Karpas-422 (cell line): Measurements from ENCODE around the gene CHID1. TPM values are rescaled to one million over a fixed set of nuclear protein-coding genes. Genes with fewer than 3 reads are reported as not detected.

Source experiments
- DNase-seq: peaks from one replicate; pipeline ENCODE4 v3.0.0-alpha.2; 2015
- H2AFZ ChIP-seq: fragments of 200-600 bp; sonication (generic); 2 replicates; pipeline ENCODE4 v1.6.1; 2014; ENCODE audit warnings: antibody characterized with exemption, low read length, mixed read lengths
- H3K27ac ChIP-seq: fragments of 200-600 bp; sonication (generic); 2 replicates; pipeline ENCODE4 v1.5.1; 2014; ENCODE audit warnings: mild to moderate bottlenecking, low read length, moderate library complexity
- H3K27me3 ChIP-seq: fragments of 200-600 bp; sonication (generic); 2 replicates; pipeline ENCODE4 v1.6.1; 2014; ENCODE audit warnings: low read length, mixed read lengths
- H3K36me3 ChIP-seq: fragments of 200-600 bp; sonication (generic); 2 replicates; pipeline ENCODE4 v1.6.1; 2014; ENCODE audit warnings: low read length, mixed read lengths; ENCODE audit not compliant: insufficient read depth
- H3K4me1 ChIP-seq: fragments of 200-600 bp; sonication (generic); 2 replicates; pipeline ENCODE4 v1.6.1; 2014; ENCODE audit warnings: mild to moderate bottlenecking, low read length, mixed read lengths
- H3K4me2 ChIP-seq: fragments of 200-600 bp; sonication (generic); 2 replicates; pipeline ENCODE4 v1.6.1; 2014; ENCODE audit warnings: low read length, low read depth, mild to moderate bottlenecking; ENCODE audit not compliant: poor library complexity, severe bottlenecking
- H3K4me3 ChIP-seq: fragments of 200-600 bp; sonication (generic); 2 replicates; pipeline ENCODE4 v1.5.1; 2014; ENCODE audit warnings: mild to moderate bottlenecking, antibody characterized with exemption, low read length, mixed read lengths
- H3K79me2 ChIP-seq: fragments of 200-600 bp; sonication (generic); 2 replicates; pipeline ENCODE4 v1.6.1; 2014; ENCODE audit warnings: mild to moderate bottlenecking, low read length, mixed read lengths
- H3K9ac ChIP-seq: fragments of 200-600 bp; sonication (generic); 2 replicates; pipeline ENCODE4 v1.6.0; 2014; ENCODE audit warnings: low read length
- H3K9me2 ChIP-seq: fragments of 200-600 bp; sonication (generic), shearing (Covaris generic); replicated peaks from 2 replicates; pipeline ENCODE4 v1.6.0; 2014; ENCODE audit warnings: mild to moderate bottlenecking, low read length, moderate library complexity; ENCODE audit not compliant: insufficient read depth
- H3K9me3 ChIP-seq: fragments of 300-700, 200-600 bp; sonication (generic); 2 replicates; pipeline ENCODE4 v1.6.1; 2014; ENCODE audit warnings: low read length, mixed read lengths
- H4K20me1 ChIP-seq: fragments of 200-600 bp; sonication (generic); 2 replicates; pipeline ENCODE4 v1.6.1; 2014; ENCODE audit warnings: mild to moderate bottlenecking, antibody characterized with exemption, low read length, low read depth; ENCODE audit not compliant: insufficient read depth
- total RNA-seq: library from RNA; depleted of rRNA; stranded (reverse); fragments of >200 nt; shearing (Covaris generic); gene quantifications from 2 replicates; pipeline ENCODE4 v1.2.3, GENCODE V29; 2014; ENCODE audit warnings: low replicate concordance

The CHID1 gene
- total RNA-seq, 1 experiment from 2014 or later, result 32.8 TPM

GRCh38 chr11:923691-924405, 13.2 kb upstream of the CHID1 start:
- no peaks in the 10 kb centered on the region for H3K36me3 ChIP-seq
- no peak overlapping the region for H3K4me2 ChIP-seq
- H3K27me3 ChIP-seq, result no peaks in the 10 kb centered on the region
- H3K27ac ChIP-seq, result no peak overlapping the region
- H3K9ac ChIP-seq, result no peak overlapping the region
- H3K9me2 ChIP-seq, result no peaks in the 10 kb centered on the region
- no peak overlapping the region for H2AFZ ChIP-seq
- H3K9me3 ChIP-seq, result no peaks in the 10 kb centered on the region
- H4K20me1 ChIP-seq, result no peaks in the 10 kb centered on the region
- no peak overlapping the region for H3K4me3 ChIP-seq
- no peak for DNase-seq
- H3K79me2 ChIP-seq, result peaks cover 27% of the 10 kb centered on the region
- peaks cover 15% of the 10 kb centered on the region for H3K4me1 ChIP-seq

DNA sequence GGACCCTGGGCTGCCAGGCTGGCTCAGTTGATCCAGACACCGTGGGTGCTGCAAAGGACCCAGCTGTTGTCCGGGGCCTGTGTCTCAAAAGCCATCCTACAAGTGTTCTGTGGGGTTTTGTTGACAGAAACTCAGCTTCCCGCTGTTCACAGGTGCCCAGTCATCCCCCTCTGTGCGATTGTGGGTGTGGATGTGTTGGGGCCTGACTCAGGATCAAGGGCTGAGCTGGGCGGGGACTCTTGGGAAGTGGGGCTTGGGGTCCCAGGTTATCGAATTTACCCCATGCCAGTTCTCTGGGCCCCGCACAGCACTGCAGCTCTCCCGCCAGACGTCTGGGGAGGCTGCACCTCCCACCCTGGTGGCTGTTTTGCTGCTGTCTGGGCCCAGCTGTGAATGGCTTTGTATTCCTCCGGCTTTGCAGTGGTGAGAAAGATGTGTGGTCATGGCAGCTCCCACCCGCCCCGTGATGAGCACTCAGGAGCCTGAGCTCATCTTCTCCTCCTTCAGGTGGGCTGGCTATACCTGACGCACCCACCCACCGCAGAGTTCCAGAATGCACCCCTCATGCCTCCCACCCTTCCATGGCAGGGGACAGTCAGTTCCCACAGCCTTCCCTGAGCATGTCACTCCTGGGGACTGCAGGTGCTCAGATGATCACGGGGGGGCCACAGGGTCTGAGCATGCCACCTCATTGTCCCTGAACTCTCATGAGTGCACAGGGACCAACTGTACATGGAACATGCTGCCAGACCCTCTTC, 11.5 kb upstream of the CHID1 start:
- H3K79me2 ChIP-seq, result peaks cover 10% of the 10 kb centered on the region
- no peaks in the 10 kb centered on the region for H3K36me3 ChIP-seq
- H3K9ac ChIP-seq, result no peak overlapping the region
- no peak overlapping the region for H3K4me3 ChIP-seq
- DNase-seq, result no peak
- peaks cover 7% of the 10 kb centered on the region for H3K4me1 ChIP-seq
- no peaks in the 10 kb centered on the region for H3K9me3 ChIP-seq
- no peaks in the 10 kb centered on the region for H3K9me2 ChIP-seq
- no peaks in the 10 kb centered on the region for H3K27me3 ChIP-seq
- no peak overlapping the region for H3K27ac ChIP-seq
- no peaks in the 10 kb centered on the region for H4K20me1 ChIP-seq
- H3K4me2 ChIP-seq, result no peak overlapping the region
- no peak overlapping the region for H2AFZ ChIP-seq

DNA sequence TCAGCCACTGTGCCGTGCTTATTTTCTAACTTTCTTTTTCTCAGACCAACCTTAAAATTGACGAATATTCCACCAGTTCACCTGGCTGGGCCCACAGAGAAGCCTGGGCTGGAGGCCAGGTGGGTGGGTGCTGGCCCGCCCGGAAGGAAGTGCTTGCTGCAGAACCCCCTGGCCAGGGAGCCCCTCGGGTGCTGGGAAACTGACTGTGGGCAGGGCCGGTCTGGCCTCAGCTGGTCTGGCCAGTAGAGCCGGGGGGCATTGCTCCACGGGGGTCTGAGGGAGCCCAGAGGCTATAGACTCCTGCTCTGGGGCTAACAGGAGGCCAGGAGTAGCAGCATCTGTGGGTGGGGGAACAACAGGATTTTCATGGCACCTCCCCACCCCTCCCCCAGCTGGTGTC, 6.8 kb upstream of the CHID1 start:
- H3K27ac ChIP-seq, result no peak overlapping the region

GRCh38 chr11:914747-915501, 4.3 kb upstream of the CHID1 start:
- no peak overlapping the region for H2AFZ ChIP-seq
- H3K4me2 ChIP-seq, result no peak overlapping the region
- no peak overlapping the region for H3K27ac ChIP-seq
- no peaks in the 10 kb centered on the region for H3K9me2 ChIP-seq
- peaks cover 7% of the 10 kb centered on the region for H3K79me2 ChIP-seq
- DNase-seq, result no peak
- peaks cover 8% of the 10 kb centered on the region for H3K4me1 ChIP-seq
- no peak overlapping the region for H3K4me3 ChIP-seq
- no peaks in the 10 kb centered on the region for H3K36me3 ChIP-seq
- H4K20me1 ChIP-seq, result no peaks in the 10 kb centered on the region
- H3K9ac ChIP-seq, result no peak overlapping the region
- no peaks in the 10 kb centered on the region for H3K9me3 ChIP-seq
- H3K27me3 ChIP-seq, result no peaks in the 10 kb centered on the region

More for the DNA sequence above, 6.8 kb upstream of the CHID1 start:
- Histone ChIP-seq H4K20me1 (no peaks in the 10 kb centered on the region), H3K36me3 (no peaks in the 10 kb centered on the region), H3K79me2 (no peaks in the 10 kb centered on the region), H3K4me2 (no peak overlapping the region), H2AFZ (no peak overlapping the region), H3K4me3 (no peak overlapping the region), H3K9me2 (no peaks in the 10 kb centered on the region), H3K4me1 (no peaks in the 10 kb centered on the region; the same call in 1 of the 2 replicates), H3K27me3 (no peaks in the 10 kb centered on the region), H3K9ac (no peak overlapping the region), H3K9me3 (no peaks in the 10 kb centered on the region)
- DNase-seq, result no peak

DNA sequence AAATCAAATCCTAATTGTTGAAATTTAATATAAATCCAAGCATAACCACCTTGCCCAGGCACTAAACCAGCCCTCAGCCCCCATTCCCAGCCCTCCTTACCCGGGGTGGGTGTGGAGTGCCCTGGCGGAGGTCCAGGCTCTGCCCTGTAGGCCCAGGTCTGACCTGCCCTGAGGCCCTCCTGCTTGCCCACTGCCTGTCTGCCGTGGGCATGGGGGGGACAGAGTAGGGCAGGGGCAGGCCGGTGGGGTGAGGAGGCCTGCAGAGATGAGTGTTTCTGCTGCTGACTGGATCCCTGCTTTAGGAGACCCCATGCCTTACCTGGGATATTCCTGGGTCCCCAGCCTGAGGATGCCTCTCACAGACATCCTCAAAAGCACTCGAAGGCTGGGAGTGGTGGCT, 3.6 kb upstream of the CHID1 start:
- Histone ChIP-seq H3K27ac (no peak overlapping the region), H3K4me1 (peaks cover 15% of the 10 kb centered on the region), H3K36me3 (no peaks in the 10 kb centered on the region), H4K20me1 (peaks cover 5% of the 10 kb centered on the region; the same call in 1 of the 2 replicates), H3K79me2 (peaks cover 14% of the 10 kb centered on the region), H3K9me2 (no peaks in the 10 kb centered on the region), H2AFZ (no peak overlapping the region), H3K27me3 (no peaks in the 10 kb centered on the region), H3K9ac (no peak overlapping the region), H3K9me3 (no peaks in the 10 kb centered on the region), H3K4me3 (no peak overlapping the region), H3K4me2 (no peak overlapping the region)
- DNase-seq, result no peak

GRCh38 chr11:913043-913442, 2.4 kb upstream of the CHID1 start:
- no peaks in the 10 kb centered on the region for H3K36me3 ChIP-seq
- no peaks in the 10 kb centered on the region for H3K9me2 ChIP-seq
- no peaks in the 10 kb centered on the region for H3K9me3 ChIP-seq
- no peak overlapping the region for H3K27ac ChIP-seq
- H3K4me1 ChIP-seq, result peaks cover 22% of the 10 kb centered on the region
- H4K20me1 ChIP-seq, result peaks cover 8% of the 10 kb centered on the region; the same call in 1 of the 2 replicates
- no peak overlapping the region for H2AFZ ChIP-seq
- H3K4me3 ChIP-seq, result no peak overlapping the region
- H3K9ac ChIP-seq, result no peak overlapping the region
- DNase-seq, result no peak
- no peaks in the 10 kb centered on the region for H3K27me3 ChIP-seq
- H3K4me2 ChIP-seq, result no peak overlapping the region
- H3K79me2 ChIP-seq, result peaks cover 26% of the 10 kb centered on the region

DNA sequence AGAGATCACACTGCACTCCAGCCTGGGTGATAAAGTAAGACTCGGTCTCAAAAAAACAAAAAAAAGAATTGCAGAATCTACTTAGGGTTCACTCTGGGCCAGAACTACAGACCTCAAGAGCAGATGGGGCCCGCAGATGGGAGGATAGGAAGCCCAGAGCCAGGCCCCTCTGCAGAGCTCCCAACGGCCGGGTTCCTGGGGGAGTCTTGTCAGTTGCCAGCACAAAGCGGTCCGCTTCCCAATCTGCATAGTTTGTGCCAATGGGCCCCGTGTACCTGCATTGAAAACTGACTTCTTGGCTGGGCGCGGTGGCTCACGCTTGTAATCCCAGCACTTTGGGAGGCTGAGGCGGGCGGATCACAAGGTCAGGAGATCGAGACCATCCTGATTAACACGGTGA, 1.7 kb upstream of the CHID1 start:
- H2AFZ ChIP-seq, result no peak overlapping the region

GRCh38 chr11:911890-912219, 1.2 kb upstream of the CHID1 start:
- Histone ChIP-seq H3K9me2 (no peaks in the 10 kb centered on the region), H2AFZ (no peak overlapping the region), H3K27me3 (no peaks in the 10 kb centered on the region), H3K27ac (no peak overlapping the region), H4K20me1 (peaks cover 8% of the 10 kb centered on the region; the same call in 1 of the 2 replicates), H3K4me1 (peaks cover 22% of the 10 kb centered on the region), H3K4me2 (peak overlapping the region; percentile 82), H3K79me2 (peaks cover 30% of the 10 kb centered on the region), H3K4me3 (peak overlapping the region; percentile 100), H3K9ac (peak overlapping the region; percentile 100), H3K36me3 (no peaks in the 10 kb centered on the region), H3K9me3 (no peaks in the 10 kb centered on the region)
- no peak for DNase-seq

More for the DNA sequence above, 1.7 kb upstream of the CHID1 start:
- no peak overlapping the region for H3K9ac ChIP-seq
- H3K36me3 ChIP-seq, result no peaks in the 10 kb centered on the region
- H3K27ac ChIP-seq, result no peak overlapping the region
- no peak overlapping the region for H3K4me2 ChIP-seq
- no peaks in the 10 kb centered on the region for H3K27me3 ChIP-seq
- H3K4me1 ChIP-seq, result peaks cover 22% of the 10 kb centered on the region
- peaks cover 8% of the 10 kb centered on the region; the same call in 1 of the 2 replicates for H4K20me1 ChIP-seq
- DNase-seq, result no peak
- no peaks in the 10 kb centered on the region for H3K9me3 ChIP-seq
- H3K79me2 ChIP-seq, result peaks cover 29% of the 10 kb centered on the region
- H3K9me2 ChIP-seq, result no peaks in the 10 kb centered on the region
- no peak overlapping the region for H3K4me3 ChIP-seq
